BLaER1 treated with 17β-estradiol and CSF1 and Interleukin-3, amounts not matched to agents 10 nM and 100 nM (cell line): Measurements from ENCODE around the gene YY1AP1.
"Not testable (repeated sequence)": the region's sequence is repeated elsewhere in the genome, so short reads cannot be mapped to it uniquely, and the experiment has no call there.

Source experiments
- H3K27ac ChIP-seq, 11 experiments: shearing (Covaris generic); formaldehyde crosslinking; 2 replicates each; pipeline ENCODE4 v1.8.1; 2022
- H3K27me3 ChIP-seq, 11 experiments: shearing (Covaris generic); formaldehyde crosslinking; 2 replicates each; pipeline ENCODE4 v1.8.1; 2022
- H3K36me3 ChIP-seq, 11 experiments: shearing (Covaris generic); formaldehyde crosslinking; 2 replicates each; pipeline ENCODE4 v1.8.1; 2022
- H3K4me1 ChIP-seq, 10 experiments: shearing (Covaris generic); formaldehyde crosslinking; 2 replicates each; pipeline ENCODE4 v1.8.1; 2022
- H3K4me2 ChIP-seq, 11 experiments: shearing (Covaris generic); formaldehyde crosslinking; 2 replicates each; pipeline ENCODE4 v1.8.1; 2022
- H3K4me3 ChIP-seq, 10 experiments: shearing (Covaris generic); formaldehyde crosslinking; 2 replicates each; pipeline ENCODE4 v1.8.1; 2022
- H3K9ac ChIP-seq, 11 experiments: shearing (Covaris generic); formaldehyde crosslinking; 2 replicates each; pipeline ENCODE4 v1.8.1; 2022
- H3K9me3 ChIP-seq, 11 experiments: shearing (Covaris generic); formaldehyde crosslinking; replicated peaks in 1 of 11; 2 replicates each; pipeline ENCODE4 v1.8.1; 2022
- H4K20me1 ChIP-seq, 11 experiments: shearing (Covaris generic); formaldehyde crosslinking; 2 replicates each; pipeline ENCODE4 v1.8.1; 2022
- Cebpa-rat ChIP-seq, 11 experiments: shearing (Covaris generic); IDR thresholded peaks; 2 replicates each; pipeline ENCODE4 v1.8.1; 2022

YY1AP1 gene, protein sequence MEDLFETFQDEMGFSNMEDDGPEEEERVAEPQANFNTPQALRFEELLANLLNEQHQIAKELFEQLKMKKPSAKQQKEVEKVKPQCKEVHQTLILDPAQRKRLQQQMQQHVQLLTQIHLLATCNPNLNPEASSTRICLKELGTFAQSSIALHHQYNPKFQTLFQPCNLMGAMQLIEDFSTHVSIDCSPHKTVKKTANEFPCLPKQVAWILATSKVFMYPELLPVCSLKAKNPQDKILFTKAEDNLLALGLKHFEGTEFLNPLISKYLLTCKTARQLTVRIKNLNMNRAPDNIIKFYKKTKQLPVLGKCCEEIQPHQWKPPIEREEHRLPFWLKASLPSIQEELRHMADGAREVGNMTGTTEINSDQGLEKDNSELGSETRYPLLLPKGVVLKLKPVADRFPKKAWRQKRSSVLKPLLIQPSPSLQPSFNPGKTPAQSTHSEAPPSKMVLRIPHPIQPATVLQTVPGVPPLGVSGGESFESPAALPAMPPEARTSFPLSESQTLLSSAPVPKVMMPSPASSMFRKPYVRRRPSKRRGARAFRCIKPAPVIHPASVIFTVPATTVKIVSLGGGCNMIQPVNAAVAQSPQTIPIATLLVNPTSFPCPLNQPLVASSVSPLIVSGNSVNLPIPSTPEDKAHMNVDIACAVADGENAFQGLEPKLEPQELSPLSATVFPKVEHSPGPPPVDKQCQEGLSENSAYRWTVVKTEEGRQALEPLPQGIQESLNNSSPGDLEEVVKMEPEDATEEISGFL

DNA sequence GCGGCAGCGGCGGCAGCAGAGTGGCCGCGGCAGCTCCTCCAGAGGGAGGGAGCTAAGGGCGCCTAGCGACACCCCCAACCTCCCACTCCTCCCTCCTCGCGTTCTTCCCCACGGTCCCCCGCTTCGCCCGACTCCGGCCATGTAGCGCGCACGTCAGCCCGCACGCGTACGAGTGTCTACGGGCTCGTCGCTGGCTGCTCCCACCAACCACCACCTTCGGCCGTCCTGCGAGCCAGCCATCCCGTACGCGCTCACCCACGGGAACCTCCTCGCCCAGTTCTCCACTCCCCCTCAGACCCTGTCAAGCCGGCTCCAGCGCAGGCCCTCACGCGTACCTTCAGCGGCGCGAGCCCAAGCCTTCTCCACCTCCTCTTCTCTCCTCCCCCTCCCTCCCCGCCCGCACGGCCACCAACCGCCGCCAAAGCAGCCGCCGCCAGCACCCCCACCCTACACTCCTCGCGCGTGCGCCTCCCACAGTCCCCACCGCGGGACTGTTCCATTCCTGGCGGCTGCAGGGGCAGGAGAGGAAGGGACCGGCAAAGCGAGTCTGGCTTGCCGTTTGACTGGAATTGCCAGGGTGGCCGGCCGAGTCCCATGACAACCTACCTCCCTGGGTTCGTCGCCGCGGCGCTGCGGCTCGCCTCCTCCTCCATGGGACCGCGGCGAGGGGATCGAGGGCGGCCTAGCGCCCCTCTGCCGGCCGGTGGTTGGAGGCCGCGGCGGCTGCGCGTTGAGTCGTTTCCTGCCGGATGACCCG is at the start of gene YY1AP1:
TSS of gene YY1AP1 (minus strand) at position 451 of the 757 bp plus-strand sequence. CDS start 8,338 bp downstream, outside the sequence.
- H3K9me3 ChIP-seq, result peaks cover 16 to 32% (median 30%) of the 10 kb centered on the region in 11 experiments
- H3K4me1 ChIP-seq, result peaks cover 20 to 44% (median 29%) of the 10 kb centered on the region in 10 experiments
- H3K36me3 ChIP-seq, result peaks cover 30 to 51% (median 46%) of the 10 kb centered on the region in 11 experiments
- H4K20me1 ChIP-seq, result peaks cover 28 to 56% (median 40%) of the 10 kb centered on the region in 11 experiments
- peak within 1 kb of the TSS; percentile 82 to 93 (median 89) for H3K4me2 ChIP-seq
- TF ChIP-seq Cebpa-rat (IDR thresholded peaks at IDR 0.05), result no peak
- H3K9ac ChIP-seq, result peak within 1 kb of the TSS; percentile 94 to 100 (median 100)
- peak within 1 kb of the TSS; percentile 86 to 100 (median 96) for H3K4me3 ChIP-seq
- no peaks in the 10 kb centered on the region for H3K27me3 ChIP-seq
- H3K27ac ChIP-seq, result peak within 1 kb of the TSS; percentile 95 to 100 (median 100)

DNA sequence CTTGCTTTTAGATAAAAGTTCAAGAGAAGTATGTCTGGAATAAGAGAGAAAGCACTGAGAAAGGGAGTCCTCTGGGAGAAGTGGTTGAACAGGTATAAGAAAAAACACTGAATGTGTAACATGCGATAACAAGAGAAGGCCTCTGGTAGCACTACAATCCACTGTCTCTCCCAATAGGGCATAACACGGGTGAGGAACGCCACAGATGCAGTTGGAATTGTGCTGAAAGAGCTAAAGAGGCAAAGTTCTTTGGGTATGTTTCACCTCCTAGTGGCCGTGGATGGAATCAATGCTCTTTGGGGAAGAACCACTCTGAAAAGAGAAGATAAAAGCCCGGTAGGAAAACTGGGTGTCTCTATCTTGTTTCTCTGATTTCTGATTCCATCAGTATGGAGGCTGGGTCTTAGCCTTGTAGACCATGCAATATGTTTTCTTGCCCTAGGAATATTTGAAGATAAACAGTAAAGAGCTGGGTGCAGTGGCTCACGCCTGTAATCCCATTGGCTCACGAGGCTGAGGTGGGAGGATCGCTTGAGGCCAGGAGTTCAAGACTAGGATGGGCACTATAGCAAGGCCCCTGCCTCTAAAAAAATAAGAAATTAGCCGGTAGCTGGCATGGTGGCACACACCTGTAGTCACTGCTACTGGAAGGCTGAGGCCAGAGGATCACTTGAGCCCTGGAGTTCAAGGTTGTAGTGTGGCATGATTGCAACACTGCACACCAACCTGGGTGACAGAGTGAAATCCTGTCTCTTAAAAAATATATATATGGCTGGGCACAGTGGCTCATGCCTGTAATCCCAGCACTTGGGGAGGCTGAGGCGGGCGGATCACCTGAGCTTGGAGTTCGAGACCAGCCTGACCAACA is 40.7 kb upstream of the YY1AP1 start:
- H3K27me3 ChIP-seq, result no peaks in the 10 kb centered on the region
- no peaks in the 10 kb centered on the region for H3K9me3 ChIP-seq
- H3K27ac ChIP-seq, result no peak overlapping the region
- peaks cover 0 to 11% (median 0%) of the 10 kb centered on the region in 11 experiments; a peak in 4 of 22 replicates for H4K20me1 ChIP-seq
- H3K4me2 ChIP-seq, result no peak overlapping the region
- TF ChIP-seq Cebpa-rat (IDR thresholded peaks at IDR 0.05), result no peak
- peaks cover 78 to 99% (median 90%) of the 10 kb centered on the region in 11 experiments for H3K36me3 ChIP-seq
- H3K9ac ChIP-seq, result peak overlapping the region in 1 of 11 experiments; percentile 15; a peak in 1 of 22 replicates
- H3K4me1 ChIP-seq, result no peaks in the 10 kb centered on the region
- H3K4me3 ChIP-seq, result no peak overlapping the region

DNA sequence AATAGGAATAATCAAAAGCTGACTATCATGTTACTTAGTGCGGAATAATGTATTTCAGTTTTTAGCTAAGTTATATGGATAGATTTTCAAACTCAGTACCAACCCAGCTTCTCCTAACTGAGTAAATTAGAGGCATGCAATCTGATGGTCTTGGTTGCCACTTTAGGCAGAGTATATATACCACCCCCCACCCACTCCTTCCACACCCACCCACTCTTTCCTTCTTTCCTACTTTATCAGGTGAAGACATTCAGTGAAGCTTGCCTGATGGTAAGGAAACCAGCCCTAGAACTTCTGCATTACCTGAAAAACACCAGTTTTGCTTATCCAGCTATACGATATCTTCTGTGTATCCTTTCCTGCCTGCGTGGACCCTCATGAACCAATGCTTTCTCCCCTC is 36.6 kb upstream of the YY1AP1 start:
- TF ChIP-seq Cebpa-rat (IDR thresholded peaks at IDR 0.05), result no peak
- H3K27me3 ChIP-seq, result no peaks in the 10 kb centered on the region
- H3K4me3 ChIP-seq, result no peak overlapping the region
- no peak overlapping the region for H3K4me2 ChIP-seq
- H3K9me3 ChIP-seq, result no peaks in the 10 kb centered on the region
- no peak overlapping the region for H3K27ac ChIP-seq
- H3K4me1 ChIP-seq, result no peaks in the 10 kb centered on the region
- H4K20me1 ChIP-seq, result peaks cover 0 to 35% (median 13%) of the 10 kb centered on the region in 11 experiments; a peak in 14 of 22 replicates
- H3K36me3 ChIP-seq, result peaks cover 72 to 99% (median 90%) of the 10 kb centered on the region in 11 experiments
- no peak overlapping the region for H3K9ac ChIP-seq

DNA sequence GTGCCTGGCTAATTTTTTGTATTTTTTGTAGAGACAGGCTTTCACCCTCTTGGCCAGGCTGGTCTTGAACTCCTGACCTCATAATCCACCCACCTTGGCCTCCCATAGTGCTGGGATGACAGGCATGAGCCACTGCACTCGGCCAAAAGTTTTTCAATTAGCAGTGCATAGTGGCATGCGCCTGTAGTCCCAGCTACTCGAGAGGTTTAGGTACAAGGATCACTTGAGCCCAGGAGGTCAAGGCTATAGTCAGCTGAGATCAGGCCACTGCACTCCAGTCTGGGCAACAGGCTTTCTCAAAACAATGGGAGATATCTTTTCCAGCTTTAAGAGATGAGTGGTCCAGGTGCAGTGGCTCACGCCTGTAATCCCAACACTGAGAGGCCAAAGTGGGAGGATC is 31.1 kb upstream of the YY1AP1 start:
- H3K4me2 ChIP-seq, result no peak overlapping the region
- H3K9me3 ChIP-seq, result no peaks in the 10 kb centered on the region
- H3K4me1 ChIP-seq, result no peaks in the 10 kb centered on the region; a peak in 1 of 20 replicates
- H4K20me1 ChIP-seq, result peaks cover 0 to 78% (median 36%) of the 10 kb centered on the region in 11 experiments; a peak in 16 of 22 replicates
- H3K4me3 ChIP-seq, result no peak overlapping the region
- H3K36me3 ChIP-seq, result peaks cover 85 to 100% (median 98%) of the 10 kb centered on the region in 11 experiments
- no peak for TF ChIP-seq Cebpa-rat (IDR thresholded peaks at IDR 0.05)
- no peaks in the 10 kb centered on the region for H3K27me3 ChIP-seq
- H3K27ac ChIP-seq, result no peak overlapping the region
- no peak overlapping the region for H3K9ac ChIP-seq

DNA sequence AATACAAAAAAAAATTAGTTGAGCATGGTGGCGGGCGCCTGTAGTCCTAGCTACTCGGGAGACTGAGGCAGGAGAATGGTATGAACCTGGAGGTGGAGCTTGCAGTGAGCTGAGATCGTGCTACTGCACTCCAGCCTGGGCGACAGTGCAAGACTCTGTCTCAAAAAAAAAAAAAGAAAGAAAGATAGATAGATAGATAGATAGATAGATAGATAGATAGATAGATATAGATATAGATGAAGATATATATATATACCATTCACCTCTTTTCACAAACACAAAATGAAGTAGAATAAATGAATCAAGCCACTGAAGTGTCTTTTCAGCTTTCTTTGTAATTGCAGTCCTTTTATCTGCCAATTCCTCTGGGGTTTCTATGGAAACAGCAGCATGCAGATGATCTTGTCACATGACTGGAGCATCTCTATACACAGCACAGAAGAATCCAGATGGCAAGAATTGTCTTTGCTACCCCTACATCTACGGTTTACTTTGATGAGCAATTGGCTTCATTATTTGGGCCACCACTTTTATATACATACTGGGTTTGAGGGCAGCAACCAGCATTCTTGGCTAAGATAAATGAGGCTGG is 30.0 kb upstream of the YY1AP1 start:
- H3K9ac ChIP-seq, H3K4me3 ChIP-seq, H3K9me3 ChIP-seq, H3K27ac ChIP-seq, H3K27me3 ChIP-seq, H3K4me2 ChIP-seq, H3K4me1 ChIP-seq: not testable (repeated sequence)
- Histone ChIP-seq H3K36me3 (peaks cover 91 to 100% (median 99%) of the 10 kb centered on the region in 11 experiments), H4K20me1 (peaks cover 0 to 83% (median 39%) of the 10 kb centered on the region in 11 experiments; a peak in 16 of 22 replicates)

DNA sequence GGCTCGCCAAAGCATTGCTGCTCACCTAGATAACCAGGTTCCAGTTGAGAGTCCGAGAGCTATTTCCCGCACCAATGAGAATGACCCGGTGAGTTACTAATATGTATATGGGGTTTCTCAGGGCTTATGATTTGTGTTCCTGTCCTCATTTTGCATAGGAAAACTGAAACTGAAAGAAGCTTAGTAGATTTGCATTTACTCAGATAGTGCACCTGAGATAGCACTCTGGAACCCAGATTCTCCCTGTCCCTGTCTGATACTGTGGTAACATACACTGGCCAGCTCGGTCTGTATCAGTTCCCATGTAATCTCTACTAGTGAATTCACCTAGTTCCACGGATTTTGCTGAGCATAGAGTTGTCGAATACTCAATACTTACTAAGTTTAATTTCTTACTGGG is 28.5 kb upstream of the YY1AP1 start:
- H3K4me3 ChIP-seq, result no peak overlapping the region
- H3K9ac ChIP-seq, result no peak overlapping the region
- H3K4me1 ChIP-seq, result no peaks in the 10 kb centered on the region; a peak in 1 of 20 replicates
- no peak for TF ChIP-seq Cebpa-rat (IDR thresholded peaks at IDR 0.05)
- no peaks in the 10 kb centered on the region for H3K27me3 ChIP-seq
- H3K27ac ChIP-seq, result no peak overlapping the region
- peaks cover 0 to 87% (median 38%) of the 10 kb centered on the region in 11 experiments; a peak in 16 of 22 replicates for H4K20me1 ChIP-seq
- H3K4me2 ChIP-seq, result no peak overlapping the region
- H3K36me3 ChIP-seq, result peaks cover 89 to 100% (median 98%) of the 10 kb centered on the region in 11 experiments
- H3K9me3 ChIP-seq, result no peaks in the 10 kb centered on the region

DNA sequence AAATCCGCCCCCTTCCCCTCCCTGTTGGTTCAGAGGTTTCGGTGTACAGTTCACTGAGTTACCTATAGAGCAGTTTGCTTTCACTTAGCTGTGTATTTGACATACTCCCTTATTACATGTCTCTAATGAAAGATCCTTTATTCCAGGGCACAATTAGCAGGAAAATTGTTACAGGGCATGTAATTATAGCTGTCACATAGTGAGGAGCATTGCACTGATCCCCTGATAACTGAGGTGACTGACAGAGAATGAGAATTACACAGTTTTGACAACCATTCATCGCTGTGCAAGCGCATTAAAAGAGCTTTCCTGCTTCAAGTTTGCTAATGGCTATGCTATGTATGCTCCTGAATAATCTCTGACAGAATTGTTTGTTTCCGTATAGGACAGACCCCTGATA is 27.2 kb upstream of the YY1AP1 start:
- no peak overlapping the region for H3K4me3 ChIP-seq
- no peak for TF ChIP-seq Cebpa-rat (IDR thresholded peaks at IDR 0.05)
- H4K20me1 ChIP-seq, result peaks cover 0 to 81% (median 38%) of the 10 kb centered on the region in 11 experiments; a peak in 15 of 22 replicates
- no peaks in the 10 kb centered on the region for H3K27me3 ChIP-seq
- H3K36me3 ChIP-seq, result peaks cover 78 to 100% (median 88%) of the 10 kb centered on the region in 11 experiments
- H3K4me1 ChIP-seq, result no peaks in the 10 kb centered on the region; a peak in 1 of 20 replicates
- H3K27ac ChIP-seq, result no peak overlapping the region
- H3K9me3 ChIP-seq, result no peaks in the 10 kb centered on the region
- H3K4me2 ChIP-seq, result no peak overlapping the region
- H3K9ac ChIP-seq, result no peak overlapping the region

DNA sequence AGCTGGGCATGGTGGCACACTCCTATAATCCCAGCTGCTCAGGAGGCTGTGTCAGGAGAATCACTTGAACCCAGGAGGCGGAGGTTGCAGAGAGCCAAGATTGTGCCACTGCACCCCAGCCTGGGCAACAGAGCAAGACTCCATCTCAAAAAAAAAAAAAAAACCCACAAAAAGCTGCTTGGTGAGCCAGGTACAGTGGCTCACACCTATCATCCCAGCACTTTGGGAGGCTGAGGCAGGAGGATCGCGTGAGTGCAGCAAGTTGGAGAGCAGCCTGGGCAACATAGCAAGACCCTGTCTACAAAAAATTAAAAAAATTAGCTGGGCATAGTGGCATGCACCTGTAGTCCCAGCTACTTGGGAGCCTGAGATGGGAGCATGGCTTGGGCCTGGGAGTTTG is 26.5 kb upstream of the YY1AP1 start:
- peaks cover 0 to 85% (median 40%) of the 10 kb centered on the region in 11 experiments; a peak in 15 of 22 replicates for H4K20me1 ChIP-seq
- H3K27me3 ChIP-seq, H3K9ac ChIP-seq, H3K27ac ChIP-seq, H3K4me1 ChIP-seq, H3K4me3 ChIP-seq, H3K4me2 ChIP-seq, H3K9me3 ChIP-seq: not testable (repeated sequence)
- peaks cover 78 to 100% (median 88%) of the 10 kb centered on the region in 11 experiments for H3K36me3 ChIP-seq
